ENCODE data around the gene ARHGEF33.

GRCh38 chr2:38948387-38948882 is 58.8 kb downstream of the ARHGEF33 start:
- TF ChIP-seq CTCF (IDR thresholded peaks at IDR 0.05 in 2 of 3, conservative IDR thresholded peaks at IDR 0.05 in 1 of 3; ENCODE audit: borderline replicate concordance in 1 of 3, insufficient read depth in 1 of 3, low read depth in 2 of 3, low read length in 2 of 3) (no peak), EZH2 (IDR thresholded peaks at IDR 0.05) (no peak), POLR2A (IDR thresholded peaks at IDR 0.05; ENCODE audit: borderline replicate concordance, extremely low read depth, insufficient read depth, insufficient read length) (no peak), CEBPB (IDR thresholded peaks at IDR 0.05; ENCODE audit: low read depth) (no peak), POLR2AphosphoS5 (IDR thresholded peaks at IDR 0.05; ENCODE audit: low read depth, low read length) (no peak)

Data from HCT116 (cell line).